Panc1 (cell line): Measurements from ENCODE around the gene CYS1. TPM values are rescaled to one million over a fixed set of nuclear protein-coding genes. Genes with fewer than 3 reads are reported as not detected.

ENCODE experiments used
- ATAC-seq: fragments of 200-7000 bp; cut with Tn5 transposase; 2 replicates; pipeline ENCODE4 v1.9.1; 2020; ENCODE audit warnings: mild to moderate bottlenecking, moderate library complexity
- BruUV-seq: library from RNA; stranded (reverse); fragments of 400-500 nt; replicated peaks from 2 replicates; lab custom pipeline; 2021; lab: Mats Ljungman, UMichigan
- CTCF ChIA-PET: fragments of 300-600 bp; sonication (Branson Sonifier 250); formaldehyde crosslinking; loops from one replicate; lab custom pipeline; 2022; ENCODE audit warnings: antibody characterized with exemption; lab: Charles Lee
- POLR2A ChIA-PET: fragments of 300-600 bp; sonication (Branson Sonifier 250); formaldehyde crosslinking; loops from one replicate; lab custom pipeline; 2022; ENCODE audit warnings: antibody characterized with exemption; lab: Charles Lee
- DNase-seq: peaks from one replicate; pipeline ENCODE4 v3.0.0-alpha.2; 2010; ENCODE audit warnings: low read depth, low spot score
- H3K27ac ChIP-seq: 2 replicates; pipeline ENCODE4 v1.5.1; 2011; ENCODE audit warnings: mild to moderate bottlenecking, low read length, inconsistent platforms
- H3K27me3 ChIP-seq: fragments of 200-500 bp; sonication (Bioruptor generic); 2 replicates; pipeline ENCODE4 v1.6.0; 2014; ENCODE audit warnings: low read length, inconsistent platforms; ENCODE audit not compliant: control insufficient read depth, insufficient read depth
- H3K36me3 ChIP-seq: fragments of 200-500 bp; sonication (Bioruptor generic); 2 replicates; pipeline ENCODE4 v1.5.1; 2014; ENCODE audit warnings: inconsistent platforms, mild to moderate bottlenecking, low read length, moderate library complexity; ENCODE audit not compliant: control insufficient read depth, insufficient read depth
- H3K4me1 ChIP-seq: 2 replicates; pipeline ENCODE4 v1.5.1; 2011; ENCODE audit warnings: inconsistent platforms, mild to moderate bottlenecking, low read length, moderate library complexity; ENCODE audit not compliant: control insufficient read depth, insufficient read depth
- H3K4me3 ChIP-seq, 2 experiments: 2 replicates each; pipeline ENCODE4 v1.5.1; 2011 to 2012; ENCODE audit warnings: low read depth in 2 of 2, low read length in 2 of 2, mild to moderate bottlenecking in 2 of 2, inconsistent platforms in 1 of 2, moderate library complexity in 1 of 2
- H3K9me3 ChIP-seq: fragments of 200-500 bp; sonication (Bioruptor generic); 2 replicates; pipeline ENCODE4 v1.5.1; 2014; ENCODE audit warnings: low read depth, mild to moderate bottlenecking, inconsistent platforms, low read length, moderate library complexity; ENCODE audit not compliant: control insufficient read depth, insufficient read depth
- POLR2AphosphoS5 ChIP-seq: IDR thresholded peaks from 2 replicates; pipeline ENCODE4 v1.6.1; 2012; ENCODE audit warnings: mild to moderate bottlenecking, low read depth, low read length, moderate library complexity
- REST ChIP-seq, 2 experiments: IDR thresholded peaks; 2 replicates each; pipeline ENCODE4 v1.6.1; 2011 to 2012; ENCODE audit warnings: low read depth in 2 of 2, control low read depth in 1 of 2, low read length in 1 of 2, mild to moderate bottlenecking in 1 of 2, moderate library complexity in 1 of 2; ENCODE audit not compliant: insufficient read depth in 1 of 2
- SIN3A ChIP-seq: IDR thresholded peaks from 2 replicates; pipeline ENCODE4 v1.6.1; 2012; ENCODE audit warnings: low read depth, mild to moderate bottlenecking, low read length, moderate library complexity, borderline replicate concordance; ENCODE audit not compliant: insufficient read depth
- TCF7L2 ChIP-seq: IDR thresholded peaks from 2 replicates; pipeline ENCODE4 v1.6.1; 2011; ENCODE audit warnings: mild to moderate bottlenecking, low read depth, low read length, inconsistent platforms
- in situ Hi-C: cut with HindIII; loops from 2 replicates; pipeline ENCODE4 v1.10.0; 2016; ENCODE audit warnings: low sequenced_read_pairs, low pct_unique_long_range_greater_than_20kb
- intact Hi-C: fragments of 100-400 bp; cut with micrococcal nuclease; formaldehyde crosslinking; loops from one replicate; pipeline ENCODE4 v1.10.0; 2022; ENCODE audit not compliant: unreplicated experiment
- total RNA-seq: library from RNA; stranded (reverse); gene quantifications from one replicate; pipeline ENCODE4 v1.2.1, GENCODE V29; 2021; ENCODE audit not compliant: unreplicated experiment
- TF ChIP-seq, protein P1 (sequence below): fragments of 450-650 bp; IDR thresholded peaks from 2 replicates; pipeline ENCODE4 v1.5.1; 2017; ENCODE audit warnings: mild to moderate bottlenecking

The CYS1 gene
- total RNA-seq, 1 experiment from 2014 or later: 20.4 TPM

DNA sequence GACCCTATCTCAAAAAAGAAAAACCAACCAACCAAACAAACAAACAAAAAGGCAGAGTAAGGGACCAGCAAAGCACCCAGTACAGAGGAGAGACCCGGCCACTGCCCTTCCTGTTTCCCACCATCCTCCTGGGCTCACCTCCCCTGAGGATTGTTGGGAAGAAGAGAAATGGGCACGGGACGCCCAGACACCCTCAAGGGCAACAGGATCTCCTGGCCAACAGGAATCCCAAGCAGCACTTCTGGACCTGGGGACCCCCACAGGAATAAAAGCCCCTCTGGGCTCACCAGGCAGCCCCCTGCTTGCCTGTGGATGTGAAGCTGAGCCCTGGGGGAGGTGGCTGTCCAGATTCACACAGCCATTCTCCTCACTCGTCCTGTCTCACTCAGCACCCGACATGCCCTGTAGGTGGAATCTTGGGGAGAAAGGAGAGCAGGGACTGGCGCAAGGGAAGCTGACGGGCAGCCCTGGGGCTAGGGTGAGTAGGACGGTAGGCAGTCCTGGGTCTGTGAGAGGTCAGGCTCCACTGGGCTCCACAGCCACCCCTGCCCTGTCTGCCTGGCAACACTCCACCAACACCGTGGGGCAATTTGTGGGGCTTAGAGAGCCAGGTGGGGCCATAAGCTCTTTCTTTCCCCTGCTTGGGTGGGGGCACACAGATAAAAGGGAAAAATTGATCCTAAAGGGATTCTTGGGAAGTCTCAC is 18.8 kb downstream of the CYS1 start:
- Histone ChIP-seq H3K4me1 (peaks cover 17% of the 10 kb centered on the region), H3K9me3 (no peaks in the 10 kb centered on the region), H3K27me3 (no peaks in the 10 kb centered on the region), H3K4me3 (no peak overlapping the region), H3K27ac (no peak overlapping the region), H3K36me3 (no peaks in the 10 kb centered on the region)
- intact Hi-C loops: no loop called here
- no peak for DNase-seq
- POLR2A ChIA-PET: interaction anchor here (0.6 kb wide), 1 partner anchor 8 kb away, joined by 4 read pairs; no protein-coding TSS in a partner anchor
- no peak for TF ChIP-seq TCF7L2
- TF ChIP-seq, protein P1, sequence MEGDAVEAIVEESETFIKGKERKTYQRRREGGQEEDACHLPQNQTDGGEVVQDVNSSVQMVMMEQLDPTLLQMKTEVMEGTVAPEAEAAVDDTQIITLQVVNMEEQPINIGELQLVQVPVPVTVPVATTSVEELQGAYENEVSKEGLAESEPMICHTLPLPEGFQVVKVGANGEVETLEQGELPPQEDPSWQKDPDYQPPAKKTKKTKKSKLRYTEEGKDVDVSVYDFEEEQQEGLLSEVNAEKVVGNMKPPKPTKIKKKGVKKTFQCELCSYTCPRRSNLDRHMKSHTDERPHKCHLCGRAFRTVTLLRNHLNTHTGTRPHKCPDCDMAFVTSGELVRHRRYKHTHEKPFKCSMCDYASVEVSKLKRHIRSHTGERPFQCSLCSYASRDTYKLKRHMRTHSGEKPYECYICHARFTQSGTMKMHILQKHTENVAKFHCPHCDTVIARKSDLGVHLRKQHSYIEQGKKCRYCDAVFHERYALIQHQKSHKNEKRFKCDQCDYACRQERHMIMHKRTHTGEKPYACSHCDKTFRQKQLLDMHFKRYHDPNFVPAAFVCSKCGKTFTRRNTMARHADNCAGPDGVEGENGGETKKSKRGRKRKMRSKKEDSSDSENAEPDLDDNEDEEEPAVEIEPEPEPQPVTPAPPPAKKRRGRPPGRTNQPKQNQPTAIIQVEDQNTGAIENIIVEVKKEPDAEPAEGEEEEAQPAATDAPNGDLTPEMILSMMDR: no peak
- TF ChIP-seq SIN3A: no peak
- TF ChIP-seq REST (IDR thresholded peaks at IDR 0.05; ENCODE audit: insufficient read depth in 1 of 2, low read depth in 2 of 2, low read length in 1 of 2): no peak
- TF ChIP-seq POLR2AphosphoS5: no peak
- BruUV-seq: no TSS peak
- CTCF ChIA-PET: no interaction called here
- no peak for ATAC-seq
- in situ Hi-C loops: no loop called here

DNA sequence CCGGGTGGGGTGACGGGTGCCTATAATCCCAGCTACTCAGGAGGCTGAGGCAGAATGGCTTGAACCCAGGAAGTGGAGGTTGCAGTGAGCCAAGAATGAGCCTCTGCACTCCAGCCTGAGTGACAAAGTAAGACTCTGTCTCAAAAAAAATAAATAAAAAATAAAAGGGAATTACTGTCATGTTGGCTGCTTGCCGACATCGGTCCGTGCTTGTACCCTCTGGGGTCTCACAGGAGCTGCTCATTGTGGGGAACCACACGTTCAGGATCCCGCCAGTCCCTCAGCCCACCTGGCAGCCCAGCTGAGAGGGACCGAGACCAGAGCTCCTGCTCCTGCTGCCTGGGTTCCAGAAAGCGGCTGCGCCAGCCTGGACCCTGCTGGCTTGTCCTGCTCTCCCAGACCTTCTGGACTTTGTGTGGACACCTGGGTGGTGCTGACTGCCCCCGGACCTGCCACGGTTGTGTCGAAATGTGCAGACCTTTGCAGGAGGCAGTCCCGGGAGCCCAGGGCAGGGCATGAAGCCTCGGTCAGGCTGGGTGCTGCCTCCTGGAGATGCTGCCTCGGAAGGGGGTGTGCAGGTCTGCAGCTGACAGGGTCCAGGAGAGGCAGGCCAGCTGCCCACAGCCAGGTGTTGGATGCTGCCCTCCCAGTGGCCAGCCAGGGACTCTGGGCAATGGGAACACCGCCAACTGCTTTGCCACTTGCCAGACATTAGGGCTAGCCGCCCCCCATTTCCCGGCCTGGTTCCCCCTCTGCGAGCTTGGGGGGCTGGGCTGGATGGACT is 20.5 kb downstream of the CYS1 start:
- intact Hi-C loops (no loop called here), in situ Hi-C loops (no loop called here)
- no TSS peak for BruUV-seq
- ATAC-seq: no peak
- no peak for TF ChIP-seq REST (IDR thresholded peaks at IDR 0.05; ENCODE audit: insufficient read depth in 1 of 2, low read depth in 2 of 2, low read length in 1 of 2)
- TF ChIP-seq POLR2AphosphoS5: no peak
- TF ChIP-seq TCF7L2: no peak
- TF ChIP-seq, protein P1: no peak
- no peak for TF ChIP-seq SIN3A
- Histone ChIP-seq H3K4me1 (peaks cover 19% of the 10 kb centered on the region), H3K9me3 (no peaks in the 10 kb centered on the region), H3K36me3 (no peaks in the 10 kb centered on the region), H3K27me3 (no peaks in the 10 kb centered on the region), H3K27ac (no peak overlapping the region), H3K4me3 (no peak overlapping the region)
- POLR2A ChIA-PET: no interaction called here
- DNase-seq: no peak
- CTCF ChIA-PET: no interaction called here
